ENCODE measurements around the gene IQGAP2.

Gene IQGAP2

DNA sequence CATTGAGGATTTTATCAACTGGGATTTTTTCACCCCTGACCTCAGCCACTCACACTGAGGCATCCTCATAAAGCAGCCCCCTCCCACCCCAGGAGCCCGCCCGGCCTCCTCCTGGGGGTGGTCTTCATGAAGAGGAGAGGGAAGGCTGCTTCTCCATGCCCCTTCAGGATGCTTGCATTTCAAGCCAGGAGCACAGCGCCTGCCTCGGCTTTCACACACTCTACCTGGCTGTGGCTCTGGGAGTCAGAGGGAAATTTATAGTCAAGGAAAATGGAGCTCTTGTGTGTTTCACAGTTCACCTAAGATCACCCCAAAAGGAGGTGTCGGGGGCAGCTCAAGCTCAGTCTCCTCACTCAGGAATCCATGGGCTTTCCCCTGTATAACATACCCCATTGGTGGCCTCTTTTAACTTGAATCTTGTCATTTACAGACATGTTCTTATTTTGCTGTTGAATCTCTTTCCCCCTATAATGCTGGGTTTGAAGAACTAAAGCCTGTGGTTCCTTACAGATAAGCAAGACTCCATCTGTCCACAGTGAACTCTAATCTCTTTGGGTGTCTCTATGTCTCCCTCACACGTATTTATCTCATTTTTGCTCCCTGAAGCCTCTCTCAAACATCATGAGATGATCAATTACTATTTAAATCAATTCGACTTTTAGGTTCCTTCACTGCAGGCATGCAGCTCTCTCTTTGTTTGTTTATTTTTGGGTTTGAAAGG is 22.6 kb upstream of the IQGAP2 start:
- no peaks in the 10 kb centered on the region for H3K4me1 ChIP-seq
- DNase-seq: no peak
- no peaks in the 10 kb centered on the region for H3K36me3 ChIP-seq
- no peak overlapping the region for H3K4me3 ChIP-seq (ENCODE audit: low read depth, low read length)
- TF ChIP-seq, protein P1, sequence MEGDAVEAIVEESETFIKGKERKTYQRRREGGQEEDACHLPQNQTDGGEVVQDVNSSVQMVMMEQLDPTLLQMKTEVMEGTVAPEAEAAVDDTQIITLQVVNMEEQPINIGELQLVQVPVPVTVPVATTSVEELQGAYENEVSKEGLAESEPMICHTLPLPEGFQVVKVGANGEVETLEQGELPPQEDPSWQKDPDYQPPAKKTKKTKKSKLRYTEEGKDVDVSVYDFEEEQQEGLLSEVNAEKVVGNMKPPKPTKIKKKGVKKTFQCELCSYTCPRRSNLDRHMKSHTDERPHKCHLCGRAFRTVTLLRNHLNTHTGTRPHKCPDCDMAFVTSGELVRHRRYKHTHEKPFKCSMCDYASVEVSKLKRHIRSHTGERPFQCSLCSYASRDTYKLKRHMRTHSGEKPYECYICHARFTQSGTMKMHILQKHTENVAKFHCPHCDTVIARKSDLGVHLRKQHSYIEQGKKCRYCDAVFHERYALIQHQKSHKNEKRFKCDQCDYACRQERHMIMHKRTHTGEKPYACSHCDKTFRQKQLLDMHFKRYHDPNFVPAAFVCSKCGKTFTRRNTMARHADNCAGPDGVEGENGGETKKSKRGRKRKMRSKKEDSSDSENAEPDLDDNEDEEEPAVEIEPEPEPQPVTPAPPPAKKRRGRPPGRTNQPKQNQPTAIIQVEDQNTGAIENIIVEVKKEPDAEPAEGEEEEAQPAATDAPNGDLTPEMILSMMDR (IDR thresholded peaks at IDR 0.05; ENCODE audit: low read depth, low read length): no peak
- H3K9me3 ChIP-seq: no peaks in the 10 kb centered on the region
- H3K27me3 ChIP-seq: peaks cover 3% of the 10 kb centered on the region; the same call in 1 of the 2 replicates

DNA sequence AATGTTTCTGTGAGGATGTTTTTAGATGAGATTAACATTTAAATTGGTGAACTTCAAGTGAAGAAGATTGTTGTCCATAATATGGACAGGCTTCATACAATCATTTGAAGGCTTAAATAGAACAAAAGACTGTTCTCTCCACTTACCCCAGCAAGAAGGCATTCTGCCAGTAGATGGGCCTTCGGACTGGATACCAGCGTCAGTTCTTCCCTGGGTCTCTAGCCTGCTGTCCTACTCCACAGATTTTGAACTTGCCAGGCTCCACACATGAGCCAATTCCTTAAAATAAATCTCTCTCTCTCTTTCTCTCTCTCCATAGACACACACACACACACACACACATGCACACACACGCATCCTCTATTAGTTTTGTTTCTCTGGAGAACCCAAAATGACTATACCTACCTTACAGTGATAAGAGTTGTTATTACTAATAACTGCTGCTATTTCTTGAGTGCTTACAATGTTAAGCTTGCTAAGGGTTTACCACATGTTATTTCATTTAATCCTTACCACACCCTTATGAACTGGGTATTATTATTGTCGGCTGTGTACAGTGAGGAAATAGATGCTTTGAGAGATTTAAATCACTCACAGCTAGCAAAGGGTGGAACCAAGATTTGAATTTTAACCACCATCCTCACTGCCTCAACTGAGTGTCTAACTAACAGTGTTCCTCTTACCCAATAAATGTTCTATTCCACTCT is 19.8 kb upstream of the IQGAP2 start:
- no peaks in the 10 kb centered on the region for H3K9me3 ChIP-seq
- no peak for DNase-seq
- no peaks in the 10 kb centered on the region for H3K4me1 ChIP-seq
- H3K27me3 ChIP-seq: no peaks in the 10 kb centered on the region
- no peaks in the 10 kb centered on the region for H3K36me3 ChIP-seq
- no peak overlapping the region for H3K4me3 ChIP-seq (ENCODE audit: low read depth, low read length)
- TF ChIP-seq, protein P1 (IDR thresholded peaks at IDR 0.05; ENCODE audit: low read depth, low read length): no peak

DNA sequence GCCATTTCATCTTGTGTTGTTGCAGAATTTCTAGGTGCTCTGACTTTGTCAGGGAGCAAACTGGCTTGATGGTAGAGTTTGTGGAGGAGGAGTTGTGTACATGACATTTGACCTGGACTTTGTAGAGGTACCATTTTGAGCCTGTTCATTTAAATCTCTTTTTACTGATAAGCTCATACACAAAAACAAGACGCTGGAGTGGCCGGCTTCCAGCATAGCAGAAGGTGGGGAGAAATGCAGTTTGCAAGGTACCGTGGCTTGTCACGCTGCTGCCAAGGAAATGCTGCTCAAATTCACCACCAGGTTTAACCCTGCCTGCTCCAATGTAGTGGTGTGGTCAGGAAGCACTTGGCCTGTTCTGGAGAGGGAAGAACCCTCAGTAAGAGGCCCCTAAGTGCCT is 18.9 kb upstream of the IQGAP2 start:
- Histone ChIP-seq H3K4me1 (no peaks in the 10 kb centered on the region), H3K9me3 (no peaks in the 10 kb centered on the region), H3K27me3 (no peaks in the 10 kb centered on the region), H3K4me3 (ENCODE audit: low read depth, low read length) (no peak overlapping the region), H3K36me3 (no peaks in the 10 kb centered on the region)
- no peak for DNase-seq
- TF ChIP-seq, protein P1 (IDR thresholded peaks at IDR 0.05; ENCODE audit: low read depth, low read length): no peak

DNA sequence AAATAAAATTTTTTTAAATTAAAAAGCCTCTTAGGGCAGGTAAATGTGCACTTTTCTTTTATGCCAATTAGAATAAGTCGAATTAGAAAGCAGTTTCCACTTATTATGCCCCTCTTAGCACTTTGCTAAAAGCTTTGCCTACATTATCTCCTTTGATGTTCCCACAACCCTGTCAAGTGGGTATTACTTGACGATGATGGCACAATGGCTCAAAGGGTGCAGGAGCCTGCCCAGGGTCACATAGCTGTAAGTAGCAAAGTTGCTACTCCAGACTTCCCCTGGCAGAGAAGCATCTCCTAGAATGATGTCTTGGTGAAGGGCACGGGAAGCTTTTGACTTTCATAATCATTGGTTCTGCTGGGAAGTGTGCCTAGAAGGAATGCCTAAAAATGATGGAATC is 18.4 kb upstream of the IQGAP2 start:
- no peaks in the 10 kb centered on the region for H3K9me3 ChIP-seq
- DNase-seq: no peak
- no peaks in the 10 kb centered on the region for H3K27me3 ChIP-seq
- H3K36me3 ChIP-seq: no peaks in the 10 kb centered on the region
- H3K4me1 ChIP-seq: no peaks in the 10 kb centered on the region
- no peak overlapping the region for H3K4me3 ChIP-seq (ENCODE audit: low read depth, low read length)
- TF ChIP-seq, protein P1 (IDR thresholded peaks at IDR 0.05; ENCODE audit: low read depth, low read length): no peak

DNA sequence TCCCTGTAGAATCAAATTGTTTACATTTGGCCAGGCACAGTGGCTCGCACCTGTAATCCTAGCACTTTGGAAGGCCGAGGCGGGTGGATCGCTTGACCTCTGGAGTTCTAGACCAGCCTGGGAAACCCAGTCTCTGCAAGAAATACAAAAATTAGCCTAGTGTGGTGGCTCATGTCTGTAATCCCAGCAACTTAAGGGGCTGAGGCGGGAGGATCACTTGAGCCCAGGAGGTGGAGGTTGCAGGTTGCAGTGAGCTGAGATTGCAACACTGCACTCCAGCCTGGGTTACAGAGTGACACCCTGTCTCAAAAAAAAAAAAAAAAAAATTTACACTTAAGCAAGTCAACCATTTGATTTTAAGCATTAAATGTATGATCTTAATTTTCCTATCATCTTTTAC is 17.5 kb upstream of the IQGAP2 start:
- no peaks in the 10 kb centered on the region for H3K36me3 ChIP-seq
- no peaks in the 10 kb centered on the region for H3K4me1 ChIP-seq
- no peak overlapping the region for H3K4me3 ChIP-seq (ENCODE audit: low read depth, low read length)
- TF ChIP-seq, protein P1 (IDR thresholded peaks at IDR 0.05; ENCODE audit: low read depth, low read length): no peak
- H3K27me3 ChIP-seq: no peaks in the 10 kb centered on the region
- H3K9me3 ChIP-seq: no peaks in the 10 kb centered on the region
- no peak for DNase-seq

DNA sequence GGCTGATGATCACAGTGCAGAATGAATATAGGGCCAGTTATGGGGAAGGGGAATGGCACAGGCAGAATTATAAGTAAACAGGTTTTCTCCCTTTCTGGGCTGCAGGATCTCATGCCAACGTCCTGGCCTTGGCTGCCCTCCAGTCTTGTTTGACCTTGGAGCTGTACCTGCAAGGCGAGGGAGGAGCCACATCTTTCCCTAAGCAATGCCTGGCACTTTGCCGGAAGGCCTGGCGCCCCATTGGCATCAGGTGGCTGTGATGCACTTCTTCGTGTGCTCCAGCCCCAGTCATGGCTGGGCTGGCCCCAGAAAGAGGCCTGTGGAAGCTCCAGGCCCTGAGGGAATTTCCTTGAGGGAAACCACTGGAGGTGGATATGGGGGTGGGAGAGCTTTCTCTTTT is 16.7 kb upstream of the IQGAP2 start:
- no peaks in the 10 kb centered on the region for H3K36me3 ChIP-seq
- TF ChIP-seq, protein P1 (IDR thresholded peaks at IDR 0.05; ENCODE audit: low read depth, low read length): no peak
- no peaks in the 10 kb centered on the region for H3K9me3 ChIP-seq
- no peak overlapping the region for H3K4me3 ChIP-seq (ENCODE audit: low read depth, low read length)
- DNase-seq: no peak
- no peaks in the 10 kb centered on the region for H3K27me3 ChIP-seq
- H3K4me1 ChIP-seq: no peaks in the 10 kb centered on the region
